Measurements from ENCODE around the gene CTPS1. TPM values are rescaled to one million over a fixed set of nuclear protein-coding genes. Genes with fewer than 3 reads are reported as not detected.

The CTPS1 gene
- total and polyA plus RNA-seq, 2 experiments from 2014 or later = 31.8 to 93.9 TPM

Small RNAs within 50 kb of the gene (small RNA-seq; reads per million reads assigned to genes)
- gene UBE2V1P8 (ENCODE audit: low replicate concordance) = not detected

Other genes starting within 250 kb of the CTPS1 start
- 2.9 and 3.0 TPM in 2 replicates for gene KCNQ4, start 195.9 kb upstream of the CTPS1 start, total RNA-seq (2014; rRNA removed; shearing (Covaris generic))
- gene KCNQ4, start 195.9 kb upstream of the CTPS1 start, polyA plus RNA-seq (2016; fragmentation: Nextera tagmentation; extraction: Ambion mirVana) = 1.3 and 2.0 TPM in 2 replicates
- 16.4 and 18.7 TPM in 2 replicates for gene CITED4, start 117.3 kb upstream of the CTPS1 start, total RNA-seq (2014; rRNA removed; shearing (Covaris generic))
- gene CITED4, start 117.3 kb upstream of the CTPS1 start, polyA plus RNA-seq (2016; fragmentation: Nextera tagmentation; extraction: Ambion mirVana) = 2.9 and 7.7 TPM in 2 replicates
- gene SLFNL1, start 42.0 kb downstream of the CTPS1 start, total RNA-seq (2014; rRNA removed; shearing (Covaris generic)) = 0.14 TPM in 1 of 2 replicates, not detected in the other
- 0.19 and 0.29 TPM in 2 replicates for gene SLFNL1, start 42.0 kb downstream of the CTPS1 start, polyA plus RNA-seq (2016; fragmentation: Nextera tagmentation; extraction: Ambion mirVana)